HG03066 (cell line): ENCODE measurements around the gene TRIM32.

Source experiments
- ATAC-seq: cut with Tn5 transposase; IDR thresholded peaks from one replicate; pipeline ENCODE4 v1.9.1; 2021; ENCODE audit warnings: low read depth; ENCODE audit not compliant: unreplicated experiment

The TRIM32 gene

GRCh38 chr9:116750510-116750909, 63.4 kb downstream of the TRIM32 start:
- no peak for ATAC-seq
